Measurements from ENCODE around the gene APOBR. TPM values are rescaled to one million over a fixed set of nuclear protein-coding genes. Genes with fewer than 3 reads are reported as not detected.

Gene APOBR
- total and polyA plus RNA-seq, 3 donors from 2014 or later = 2.1 to 3.1 (median 2.9) TPM

GRCh38 chr16:28532940-28533647 lies 38.7 kb downstream of the APOBR start:
- intact Hi-C loops (cut with DNase I; ENCODE audit: low total_unique reads) = no loop called here
- no peaks in the 10 kb centered on the region for H3K36me3 ChIP-seq (ENCODE audit: low read depth, missing control alignments)
- no peaks in the 10 kb centered on the region for H3K27me3 ChIP-seq
- TF ChIP-seq, protein P1, sequence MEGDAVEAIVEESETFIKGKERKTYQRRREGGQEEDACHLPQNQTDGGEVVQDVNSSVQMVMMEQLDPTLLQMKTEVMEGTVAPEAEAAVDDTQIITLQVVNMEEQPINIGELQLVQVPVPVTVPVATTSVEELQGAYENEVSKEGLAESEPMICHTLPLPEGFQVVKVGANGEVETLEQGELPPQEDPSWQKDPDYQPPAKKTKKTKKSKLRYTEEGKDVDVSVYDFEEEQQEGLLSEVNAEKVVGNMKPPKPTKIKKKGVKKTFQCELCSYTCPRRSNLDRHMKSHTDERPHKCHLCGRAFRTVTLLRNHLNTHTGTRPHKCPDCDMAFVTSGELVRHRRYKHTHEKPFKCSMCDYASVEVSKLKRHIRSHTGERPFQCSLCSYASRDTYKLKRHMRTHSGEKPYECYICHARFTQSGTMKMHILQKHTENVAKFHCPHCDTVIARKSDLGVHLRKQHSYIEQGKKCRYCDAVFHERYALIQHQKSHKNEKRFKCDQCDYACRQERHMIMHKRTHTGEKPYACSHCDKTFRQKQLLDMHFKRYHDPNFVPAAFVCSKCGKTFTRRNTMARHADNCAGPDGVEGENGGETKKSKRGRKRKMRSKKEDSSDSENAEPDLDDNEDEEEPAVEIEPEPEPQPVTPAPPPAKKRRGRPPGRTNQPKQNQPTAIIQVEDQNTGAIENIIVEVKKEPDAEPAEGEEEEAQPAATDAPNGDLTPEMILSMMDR (IDR thresholded peaks at IDR 0.05) = no peak
- TF ChIP-seq POLR2A (IDR thresholded peaks at IDR 0.05) = no peak
- peak overlapping the region; percentile 2 to 97 for H3K27ac ChIP-seq
- WGBS, 2 donors = 74 to 83% methylated on average over 5 of the region's 5 CpGs
- no peak overlapping the region for H3K4me3 ChIP-seq
- H3K9me3 ChIP-seq = no peaks in the 10 kb centered on the region
- peaks cover 36% of the 10 kb centered on the region for H3K4me1 ChIP-seq
- no peak for DNase-seq

- no peaks in the 10 kb centered on the region for H3K36me3 ChIP-seq (ENCODE audit: low read depth, missing control alignments)
- intact Hi-C loops (cut with DNase I; ENCODE audit: low total_unique reads) = no loop called here
- peak overlapping the region in 1 of 2 donors; percentile 97 for H3K27ac ChIP-seq
- WGBS, 2 donors = 53 to 73% methylated on average over 5 of the region's 5 CpGs
- H3K4me3 ChIP-seq = no peak overlapping the region
- no peak for TF ChIP-seq POLR2A (IDR thresholded peaks at IDR 0.05)
- TF ChIP-seq, protein P1 (IDR thresholded peaks at IDR 0.05) = no peak
- peak; percentile 48 for DNase-seq
- no peaks in the 10 kb centered on the region for H3K9me3 ChIP-seq
- no peaks in the 10 kb centered on the region for H3K27me3 ChIP-seq
- peaks cover 30% of the 10 kb centered on the region for H3K4me1 ChIP-seq
These were observed 40.3 kb downstream of the APOBR start for GRCh38 chr16:28534542-28535373.

GRCh38 chr16:28537076-28537475 lies 42.6 kb downstream of the APOBR start:
- Histone ChIP-seq H3K27me3 (no peaks in the 10 kb centered on the region), H3K9me3 (no peaks in the 10 kb centered on the region), H3K27ac (peak overlapping the region; percentile 95 to 97), H3K36me3 (ENCODE audit: low read depth, missing control alignments) (no peaks in the 10 kb centered on the region), H3K4me3 (peak overlapping the region; percentile 60 to 66), H3K4me1 (peaks cover 30% of the 10 kb centered on the region)
- TF ChIP-seq, protein P1 (IDR thresholded peaks at IDR 0.05) = no peak
- no peak for TF ChIP-seq POLR2A (IDR thresholded peaks at IDR 0.05)
- DNase-seq = no peak
- intact Hi-C loops (cut with DNase I; ENCODE audit: low total_unique reads) = no loop called here
- 48 to 54% methylated on average over 6 of the region's 6 CpGs for WGBS, 2 donors

- Histone ChIP-seq H3K9me3 (no peaks in the 10 kb centered on the region), H3K4me1 (peaks cover 32% of the 10 kb centered on the region), H3K4me3 (peak overlapping the region; percentile 60 to 66), H3K36me3 (ENCODE audit: low read depth, missing control alignments) (no peaks in the 10 kb centered on the region), H3K27ac (peak overlapping the region; percentile 95 to 97), H3K27me3 (no peaks in the 10 kb centered on the region)
- intact Hi-C loops (cut with DNase I; ENCODE audit: low total_unique reads) = no loop called here
- WGBS, 2 donors = 68 to 78% methylated on average over 13 of the region's 13 CpGs
- DNase-seq = peak; percentile 19
- TF ChIP-seq POLR2A (IDR thresholded peaks at IDR 0.05) = no peak
- TF ChIP-seq, protein P1 (IDR thresholded peaks at IDR 0.05) = no peak
These were observed 43.7 kb downstream of the APOBR start for GRCh38 chr16:28537964-28538732.

Measured in testis (tissue), 3 donors.